WTC11 (cell line): Measurements from ENCODE around the gene ZNF607.

Source experiments
- CREM ChIP-seq: sonication (generic); formaldehyde crosslinking; IDR thresholded peaks from 2 replicates; pipeline ENCODE4 v1.8.1; 2022; ENCODE audit warnings: mild to moderate bottlenecking, missing genetic modification reagents, moderate library complexity
- PREB ChIP-seq: sonication (generic); formaldehyde crosslinking; IDR thresholded peaks from 2 replicates; pipeline ENCODE4 v1.8.1; 2022; ENCODE audit warnings: mild to moderate bottlenecking, missing genetic modification reagents, moderate library complexity, borderline replicate concordance
- TF ChIP-seq, protein P1 (sequence below): fragments of 200-600 bp; IDR thresholded peaks from 2 replicates; pipeline ENCODE4 v1.8.0; 2022; ENCODE audit warnings: antibody characterized with exemption

GRCh38 chr19:37698216-37698615 is 21.3 kb downstream of the ZNF607 start:
- TF ChIP-seq, protein P1, sequence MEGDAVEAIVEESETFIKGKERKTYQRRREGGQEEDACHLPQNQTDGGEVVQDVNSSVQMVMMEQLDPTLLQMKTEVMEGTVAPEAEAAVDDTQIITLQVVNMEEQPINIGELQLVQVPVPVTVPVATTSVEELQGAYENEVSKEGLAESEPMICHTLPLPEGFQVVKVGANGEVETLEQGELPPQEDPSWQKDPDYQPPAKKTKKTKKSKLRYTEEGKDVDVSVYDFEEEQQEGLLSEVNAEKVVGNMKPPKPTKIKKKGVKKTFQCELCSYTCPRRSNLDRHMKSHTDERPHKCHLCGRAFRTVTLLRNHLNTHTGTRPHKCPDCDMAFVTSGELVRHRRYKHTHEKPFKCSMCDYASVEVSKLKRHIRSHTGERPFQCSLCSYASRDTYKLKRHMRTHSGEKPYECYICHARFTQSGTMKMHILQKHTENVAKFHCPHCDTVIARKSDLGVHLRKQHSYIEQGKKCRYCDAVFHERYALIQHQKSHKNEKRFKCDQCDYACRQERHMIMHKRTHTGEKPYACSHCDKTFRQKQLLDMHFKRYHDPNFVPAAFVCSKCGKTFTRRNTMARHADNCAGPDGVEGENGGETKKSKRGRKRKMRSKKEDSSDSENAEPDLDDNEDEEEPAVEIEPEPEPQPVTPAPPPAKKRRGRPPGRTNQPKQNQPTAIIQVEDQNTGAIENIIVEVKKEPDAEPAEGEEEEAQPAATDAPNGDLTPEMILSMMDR = no peak
- TF ChIP-seq CREM (CRISPR knock-in tag) = no peak
- TF ChIP-seq PREB (CRISPR knock-in tag) = no peak
